AG04450 (cell line): ENCODE measurements around the gene KRT72. TPM values are rescaled to one million over a fixed set of nuclear protein-coding genes. Genes with fewer than 3 reads are reported as not detected.

ENCODE experiments used
- CTCF ChIA-PET: fragments of 300-600, 350-600 bp; formaldehyde crosslinking; extraction: SDS; loops from one replicate; lab custom pipeline; 2022; ENCODE audit warnings: antibody characterized with exemption, inconsistent platforms; lab: Charles Lee
- POLR2A ChIA-PET: fragments of 350-600 bp; formaldehyde crosslinking; extraction: SDS; loops from one replicate; lab custom pipeline; 2021; ENCODE audit warnings: antibody characterized with exemption, inconsistent platforms; lab: Yijun Ruan, JAX
- DNase-seq: peaks from one replicate; pipeline ENCODE4 v3.0.0-alpha.2; 2011; ENCODE audit warnings: low read depth, low spot score
- H3K27ac ChIP-seq: one replicate; pipeline ENCODE4 v1.5.1; 2012; ENCODE audit warnings: low read depth, low read length, control low read depth
- H3K27me3 ChIP-seq: one replicate; pipeline ENCODE4 v1.6.0; 2012; ENCODE audit warnings: low read length; ENCODE audit not compliant: control insufficient read depth, insufficient read depth
- H3K4me3 ChIP-seq: 2 replicates; pipeline ENCODE4 v1.5.1; 2011; ENCODE audit warnings: mild to moderate bottlenecking, low read depth, low read length, control low read depth
- H3K9me3 ChIP-seq: 2 replicates; pipeline ENCODE4 v1.5.1; 2012; ENCODE audit warnings: low read length; ENCODE audit not compliant: control insufficient read depth, insufficient read depth
- polyA plus RNA-seq: library from polyadenylated mRNA; depleted of rRNA; stranded (reverse); fragments of >200 nt; gene quantifications from 2 replicates; pipeline ENCODE4 v1.2.3, GENCODE V29; 2011
- TF ChIP-seq, protein P1 (sequence below): IDR thresholded peaks from 2 replicates; pipeline ENCODE4 v1.5.1; 2011; ENCODE audit warnings: low read depth, low read length, control low read depth, inconsistent platforms

Gene KRT72
- polyA plus RNA-seq, 1 experiment, result not detected

DNA sequence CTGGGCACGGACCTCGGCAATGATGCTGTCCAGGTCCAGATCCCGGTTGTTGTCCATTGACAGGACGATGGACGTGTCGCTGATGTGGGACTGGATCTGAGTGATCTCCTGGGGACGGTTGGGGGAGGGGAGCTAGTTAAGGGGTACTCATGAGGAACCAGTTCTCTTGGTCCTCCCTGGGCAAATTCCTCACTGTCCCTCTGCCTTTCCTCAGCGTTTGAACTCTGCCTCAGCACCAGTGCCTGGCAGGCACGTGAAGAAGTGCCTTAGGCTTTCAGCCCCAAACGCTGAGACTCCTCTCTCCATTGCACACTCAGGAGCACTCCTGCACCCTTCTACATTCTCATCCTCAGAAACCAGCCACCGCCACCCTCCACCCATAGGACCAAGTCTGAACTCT, 9.7 kb downstream of the KRT72 start:
- DNase-seq, result no peak
- CTCF ChIA-PET, result interaction anchor here (0.9 kb wide), 1 partner anchor 288 kb away, joined by 4 read pairs; no protein-coding TSS in a partner anchor
- no peak overlapping the region for H3K27ac ChIP-seq
- POLR2A ChIA-PET, result no interaction called here
- TF ChIP-seq, protein P1, sequence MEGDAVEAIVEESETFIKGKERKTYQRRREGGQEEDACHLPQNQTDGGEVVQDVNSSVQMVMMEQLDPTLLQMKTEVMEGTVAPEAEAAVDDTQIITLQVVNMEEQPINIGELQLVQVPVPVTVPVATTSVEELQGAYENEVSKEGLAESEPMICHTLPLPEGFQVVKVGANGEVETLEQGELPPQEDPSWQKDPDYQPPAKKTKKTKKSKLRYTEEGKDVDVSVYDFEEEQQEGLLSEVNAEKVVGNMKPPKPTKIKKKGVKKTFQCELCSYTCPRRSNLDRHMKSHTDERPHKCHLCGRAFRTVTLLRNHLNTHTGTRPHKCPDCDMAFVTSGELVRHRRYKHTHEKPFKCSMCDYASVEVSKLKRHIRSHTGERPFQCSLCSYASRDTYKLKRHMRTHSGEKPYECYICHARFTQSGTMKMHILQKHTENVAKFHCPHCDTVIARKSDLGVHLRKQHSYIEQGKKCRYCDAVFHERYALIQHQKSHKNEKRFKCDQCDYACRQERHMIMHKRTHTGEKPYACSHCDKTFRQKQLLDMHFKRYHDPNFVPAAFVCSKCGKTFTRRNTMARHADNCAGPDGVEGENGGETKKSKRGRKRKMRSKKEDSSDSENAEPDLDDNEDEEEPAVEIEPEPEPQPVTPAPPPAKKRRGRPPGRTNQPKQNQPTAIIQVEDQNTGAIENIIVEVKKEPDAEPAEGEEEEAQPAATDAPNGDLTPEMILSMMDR, result no peak
- H3K4me3 ChIP-seq, result no peak overlapping the region
- peaks cover 3% of the 10 kb centered on the region; the same call in 1 of the 2 replicates for H3K9me3 ChIP-seq
- H3K27me3 ChIP-seq, result peaks cover 12% of the 10 kb centered on the region

DNA sequence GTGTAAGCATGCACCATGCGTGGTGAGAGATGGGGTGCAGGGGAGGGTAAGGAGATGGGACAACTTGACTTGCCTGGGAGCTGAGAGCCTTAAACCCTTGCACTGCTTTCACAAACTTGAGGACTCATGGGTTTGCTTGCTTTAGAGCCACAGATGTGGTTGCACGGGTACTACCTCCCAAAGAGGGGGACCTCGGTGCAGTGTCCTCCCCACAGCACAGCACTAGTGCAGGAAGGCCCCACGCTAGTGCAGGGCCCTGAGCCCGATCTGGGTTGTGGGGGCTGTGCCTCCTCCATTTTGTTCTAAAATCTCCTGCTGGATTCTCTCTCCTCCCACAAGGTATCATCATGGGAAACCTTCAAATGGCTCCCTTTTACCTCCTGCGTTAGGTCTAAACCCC, 11.2 kb downstream of the KRT72 start:
- Histone ChIP-seq H3K4me3 (no peak overlapping the region), H3K9me3 (peaks cover 3% of the 10 kb centered on the region; the same call in 1 of the 2 replicates), H3K27me3 (peaks cover 15% of the 10 kb centered on the region), H3K27ac (no peak overlapping the region)
- TF ChIP-seq, protein P1, result no peak
- POLR2A ChIA-PET, result no interaction called here
- CTCF ChIA-PET, result interaction anchor here (1.1 to 13.8 kb wide), 3 partner anchors 276 to 291 kb away, joined by 3 to 203 read pairs (median 5); no protein-coding TSS in a partner anchor
- no peak for DNase-seq

DNA sequence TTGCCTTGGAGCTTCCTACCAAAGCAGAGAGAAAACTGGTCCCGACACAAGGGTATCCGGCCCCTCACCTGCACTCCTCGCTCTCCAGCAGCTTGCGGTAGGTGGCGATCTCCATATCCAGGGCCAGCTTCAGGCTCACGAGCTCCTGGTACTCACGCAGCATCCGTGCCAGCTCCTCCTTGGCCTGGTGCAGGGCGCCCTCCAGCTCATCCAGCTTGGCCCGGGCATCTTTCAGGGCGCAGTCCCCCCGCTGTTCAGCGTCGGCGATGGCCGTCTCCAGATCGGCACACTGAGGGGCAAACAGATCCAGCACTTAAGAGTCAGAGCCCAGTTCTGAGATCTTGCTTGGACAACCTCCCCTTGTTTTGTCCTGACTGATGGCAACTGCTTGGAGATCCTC, 13.7 kb downstream of the KRT72 start:
- ChIA-PET POLR2A (no interaction called here), CTCF (interaction anchor here (1.0 to 13.8 kb wide), 2 partner anchors 215 to 294 kb away, joined by 3 to 203 read pairs; no protein-coding TSS in a partner anchor)
- H3K4me3 ChIP-seq, result no peak overlapping the region
- TF ChIP-seq, protein P1, result no peak
- DNase-seq, result no peak
- peaks cover 17% of the 10 kb centered on the region for H3K27me3 ChIP-seq
- H3K9me3 ChIP-seq, result peaks cover 3% of the 10 kb centered on the region; the same call in 1 of the 2 replicates
- no peak overlapping the region for H3K27ac ChIP-seq

DNA sequence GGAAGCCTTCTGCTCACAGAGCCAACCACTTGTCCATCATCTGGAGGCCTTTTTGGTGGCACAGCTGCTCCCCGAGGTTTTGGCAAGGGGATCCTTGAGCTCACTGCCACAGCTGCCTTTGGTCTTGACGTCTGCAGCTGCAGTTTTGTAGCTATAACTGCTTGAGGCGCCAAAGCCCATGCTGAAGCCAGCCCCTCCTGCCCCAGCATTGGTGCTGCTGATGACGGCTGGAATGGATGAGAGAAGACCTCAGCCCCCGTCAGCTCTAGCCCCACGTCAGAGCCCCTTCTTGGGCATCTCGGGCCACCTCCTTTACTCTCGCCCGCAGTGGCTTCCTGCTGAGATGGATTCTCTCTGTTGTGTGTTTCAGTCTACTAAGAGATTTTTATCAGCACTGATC, 15.3 kb downstream of the KRT72 start:
- TF ChIP-seq, protein P1, result no peak
- ChIA-PET CTCF (interaction anchor here (0.7 to 13.8 kb wide), 3 partner anchors 8 to 295 kb away, joined by 3 to 203 read pairs (median 3); no protein-coding TSS in a partner anchor), POLR2A (no interaction called here)
- Histone ChIP-seq H3K9me3 (peaks cover 3% of the 10 kb centered on the region; the same call in 1 of the 2 replicates), H3K27me3 (peaks cover 26% of the 10 kb centered on the region), H3K27ac (no peak overlapping the region), H3K4me3 (no peak overlapping the region)
- DNase-seq, result no peak

DNA sequence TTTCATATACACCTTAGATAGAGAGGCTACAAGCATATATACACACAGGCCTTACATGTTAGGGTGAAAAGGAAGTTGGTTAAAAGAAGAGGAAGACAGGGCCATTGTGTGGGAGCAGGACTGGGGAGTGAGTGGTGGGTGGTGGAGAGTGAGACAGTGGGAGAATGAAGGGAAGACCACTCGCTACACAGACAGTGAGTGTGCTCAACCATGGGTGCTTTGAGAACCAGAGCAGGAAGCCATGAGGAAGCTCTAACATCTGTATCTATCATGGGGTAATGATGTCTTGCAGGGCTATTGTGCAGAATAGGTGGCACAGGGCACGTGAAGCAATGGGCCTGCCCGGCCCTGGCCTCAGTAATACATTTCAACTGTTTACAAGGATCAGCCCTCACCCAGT, 16.2 kb downstream of the KRT72 start:
- ChIA-PET POLR2A (no interaction called here), CTCF (interaction anchor here (3.7 to 13.8 kb wide), 2 partner anchors 286 to 296 kb away, joined by 42 to 203 read pairs; no protein-coding TSS in a partner anchor)
- Histone ChIP-seq H3K4me3 (no peak overlapping the region), H3K27me3 (peaks cover 27% of the 10 kb centered on the region), H3K9me3 (peaks cover 3% of the 10 kb centered on the region; the same call in 1 of the 2 replicates), H3K27ac (no peak overlapping the region)
- TF ChIP-seq, protein P1, result no peak
- DNase-seq, result no peak
